Small intestine (tissue), 7 donors: Measurements from ENCODE around the gene CPED1. TPM values are rescaled to one million over a fixed set of nuclear protein-coding genes. Genes with fewer than 3 reads are reported as not detected.
A peak's percentile ranks its signal among the peaks of the same experiment; 100 is the strongest.

Experiments used
- DNase-seq, 2 donors: peaks; one replicate each; pipeline versions ENCODE4 v3.0.0 to v3.0.0-alpha.2; 2013
- FAIRE-seq: peaks from 2 replicates; lab custom pipeline; 2012; peaks lifted over from hg19 to GRCh38; lab: Jason Lieb, UNC
- H3K27ac ChIP-seq, 3 donors: one replicate each; pipeline ENCODE4 v1.5.1; 2013; ENCODE audit warnings: low read length in 2 of 3, mild to moderate bottlenecking in 2 of 3, control low read depth in 1 of 3, inconsistent platforms in 1 of 3, low read depth in 1 of 3, moderate library complexity in 1 of 3
- H3K27me3 ChIP-seq, 3 donors: one replicate each; pipeline ENCODE4 v1.6.1; 2013; ENCODE audit warnings: low read length in 3 of 3, inconsistent platforms in 1 of 3; ENCODE audit not compliant: control insufficient read depth in 3 of 3, insufficient read depth in 3 of 3
- H3K36me3 ChIP-seq, 3 donors: one replicate each; pipeline ENCODE4 v1.6.1; 2013; ENCODE audit warnings: low read length in 3 of 3, inconsistent platforms in 1 of 3, low read depth in 1 of 3, mild to moderate bottlenecking in 1 of 3, moderate library complexity in 1 of 3; ENCODE audit not compliant: control insufficient read depth in 3 of 3, insufficient read depth in 2 of 3
- H3K4me1 ChIP-seq, 3 donors: one replicate each; pipeline ENCODE4 v1.6.1; 2013; ENCODE audit warnings: low read length in 2 of 3, inconsistent platforms in 1 of 3, low read depth in 1 of 3, mild to moderate bottlenecking in 1 of 3, moderate library complexity in 1 of 3; ENCODE audit not compliant: control insufficient read depth in 3 of 3, insufficient read depth in 2 of 3
- H3K4me3 ChIP-seq, 3 donors: one replicate each; pipeline ENCODE4 v1.5.1; 2013; ENCODE audit warnings: low read length in 3 of 3, control low read depth in 1 of 3, inconsistent platforms in 1 of 3, low read depth in 1 of 3, mild to moderate bottlenecking in 1 of 3, moderate library complexity in 1 of 3
- H3K9me3 ChIP-seq, 2 donors: one replicate each; pipeline ENCODE4 v1.6.1; 2013; ENCODE audit warnings: low read depth in 1 of 2, low read length in 1 of 2; ENCODE audit not compliant: control insufficient read depth in 2 of 2, insufficient read depth in 1 of 2
- WGBS, 3 donors: extraction: QIAGEN DNeasy Blood & Tissue Kit; methylation state at CpG; one replicate each; pipeline ENCODE4 v1.1.7; 2013; 5-methylcytosine and 5-hydroxymethylcytosine counted together
- polyA plus RNA-seq, 4 donors: library from polyadenylated mRNA; stranded (reverse) in 3 of 4; unstranded in 1 of 4; fragments of 200-250 nt in 3 of 4; fragments of 120-200 nt in 1 of 4; gene quantifications; one replicate each; pipeline versions ENCODE4 v1.2.1 to v1.2.3, GENCODE V29; 2013
- donor health status: healthy with polysubstance abuse.
- donor health status: control.
- donor health status: control.
- donor health status: Bipolar disorder and iron deficiency.
- donor health status: healthy.

The CPED1 gene
- polyA plus RNA-seq, 4 donors: 0.22 to 8.7 (median 1.9) TPM

- Histone ChIP-seq H3K27ac (no peak overlapping the region), H3K9me3 (no peaks in the 10 kb centered on the region), H3K27me3 (peaks cover 0 to 4% (median 0%) of the 10 kb centered on the region in 3 donors), H3K4me3 (no peak overlapping the region), H3K36me3 (peaks cover 0 to 2% (median 2%) of the 10 kb centered on the region in 3 donors), H3K4me1 (no peaks in the 10 kb centered on the region)
- 61 to 65% (median 65%) methylated on average over 4 of the region's 4 CpGs for WGBS, 3 donors
- DNase-seq: no peak
- no peak for FAIRE-seq
Measured at GRCh38 chr7:121097577-121097976, 109.1 kb downstream of the CPED1 start.

GRCh38 chr7:121099572-121099971 is 111.1 kb downstream of the CPED1 start:
- 83 to 90% (median 88%) methylated on average over 8 of the region's 8 CpGs for WGBS, 3 donors
- Histone ChIP-seq H3K9me3 (no peaks in the 10 kb centered on the region), H3K27ac (no peak overlapping the region), H3K36me3 (peaks cover 0 to 2% (median 2%) of the 10 kb centered on the region in 3 donors), H3K4me1 (no peaks in the 10 kb centered on the region), H3K4me3 (no peak overlapping the region), H3K27me3 (peaks cover 0 to 4% (median 0%) of the 10 kb centered on the region in 3 donors)
- no peak for FAIRE-seq
- DNase-seq: no peak

GRCh38 chr7:121101083-121101482 is 112.6 kb downstream of the CPED1 start:
- H3K36me3 ChIP-seq: peaks cover 0 to 2% (median 2%) of the 10 kb centered on the region in 3 donors
- H3K4me1 ChIP-seq: no peaks in the 10 kb centered on the region
- FAIRE-seq: no peak
- no peaks in the 10 kb centered on the region for H3K9me3 ChIP-seq
- DNase-seq: no peak
- no peak overlapping the region for H3K4me3 ChIP-seq
- H3K27ac ChIP-seq: no peak overlapping the region
- H3K27me3 ChIP-seq: peaks cover 0 to 4% (median 0%) of the 10 kb centered on the region in 3 donors

GRCh38 chr7:121101621-121102020 is 113.1 kb downstream of the CPED1 start:
- WGBS, 3 donors: 88 to 98% (median 95%) methylated on average over 2 of the region's 2 CpGs
- Histone ChIP-seq H3K27ac (no peak overlapping the region), H3K9me3 (no peaks in the 10 kb centered on the region), H3K27me3 (peaks cover 0 to 4% (median 0%) of the 10 kb centered on the region in 3 donors), H3K36me3 (peaks cover 0 to 2% (median 2%) of the 10 kb centered on the region in 3 donors), H3K4me3 (no peak overlapping the region), H3K4me1 (no peaks in the 10 kb centered on the region)
- DNase-seq (no peak), FAIRE-seq (no peak)

- 34 to 41% (median 36%) methylated on average over 2 of the region's 2 CpGs for WGBS, 3 donors
- Histone ChIP-seq H3K9me3 (no peaks in the 10 kb centered on the region), H3K27ac (no peak overlapping the region), H3K4me3 (no peak overlapping the region), H3K27me3 (peaks cover 0 to 4% (median 0%) of the 10 kb centered on the region in 3 donors), H3K36me3 (peaks cover 0 to 2% (median 2%) of the 10 kb centered on the region in 3 donors), H3K4me1 (no peaks in the 10 kb centered on the region)
- FAIRE-seq (no peak), DNase-seq (no peak)
Measured at GRCh38 chr7:121102619-121103018, 114.1 kb downstream of the CPED1 start.

GRCh38 chr7:121103086-121103485 is 114.6 kb downstream of the CPED1 start:
- Histone ChIP-seq H3K9me3 (no peaks in the 10 kb centered on the region), H3K4me1 (no peaks in the 10 kb centered on the region), H3K27me3 (peaks cover 0 to 4% (median 0%) of the 10 kb centered on the region in 3 donors), H3K4me3 (no peak overlapping the region), H3K36me3 (peaks cover 0 to 2% (median 2%) of the 10 kb centered on the region in 3 donors), H3K27ac (no peak overlapping the region)
- no peak for DNase-seq
- FAIRE-seq: no peak
- 79 to 88% (median 80%) methylated on average over 2 of the region's 2 CpGs for WGBS, 3 donors

- no peaks in the 10 kb centered on the region for H3K4me1 ChIP-seq
- 67 to 74% (median 67%) methylated on average over 2 of the region's 2 CpGs for WGBS, 3 donors
- no peak overlapping the region for H3K4me3 ChIP-seq
- DNase-seq (no peak), FAIRE-seq (no peak)
- H3K9me3 ChIP-seq: no peaks in the 10 kb centered on the region
- no peaks in the 10 kb centered on the region for H3K36me3 ChIP-seq
- peaks cover 0 to 4% (median 0%) of the 10 kb centered on the region in 3 donors for H3K27me3 ChIP-seq
- no peak overlapping the region for H3K27ac ChIP-seq
Measured at GRCh38 chr7:121103579-121103978, 115.1 kb downstream of the CPED1 start.

GRCh38 chr7:121105262-121105661 is 116.8 kb downstream of the CPED1 start:
- WGBS, 3 donors: 83 to 88% (median 85%) methylated on average over 5 of the region's 5 CpGs
- no peaks in the 10 kb centered on the region for H3K36me3 ChIP-seq
- FAIRE-seq: no peak

GRCh38 chr7:121107923-121108498 is 119.5 kb downstream of the CPED1 start:
- H3K27ac ChIP-seq: no peak overlapping the region
- H3K9me3 ChIP-seq: no peaks in the 10 kb centered on the region
- H3K4me1 ChIP-seq: no peaks in the 10 kb centered on the region
- DNase-seq: peak; percentile 52 to 59
- 18 to 29% (median 24%) methylated on average over 1 of the region's 1 CpG for WGBS, 3 donors
- peak; percentile 30 for FAIRE-seq
- H3K4me3 ChIP-seq: no peak overlapping the region
- no peaks in the 10 kb centered on the region for H3K36me3 ChIP-seq
- no peaks in the 10 kb centered on the region for H3K27me3 ChIP-seq

More at GRCh38 chr7:121105262-121105661, 116.8 kb downstream of the CPED1 start:
- H3K4me3 ChIP-seq: no peak overlapping the region
- no peaks in the 10 kb centered on the region for H3K9me3 ChIP-seq
- no peak for DNase-seq
- H3K27me3 ChIP-seq: peaks cover 0 to 4% (median 0%) of the 10 kb centered on the region in 3 donors
- no peaks in the 10 kb centered on the region for H3K4me1 ChIP-seq
- H3K27ac ChIP-seq: no peak overlapping the region
